H1 (cell line): Measurements from ENCODE around the gene KCNMA1. TPM values are rescaled to one million over a fixed set of nuclear protein-coding genes. Genes with fewer than 3 reads are reported as not detected.

Source experiments
- CTCF ChIA-PET: fragments of 300-600 bp; sonication (Branson Sonifier 250); formaldehyde crosslinking; loops from one replicate; lab custom pipeline; 2021; ENCODE audit not compliant: partially characterized antibody; lab: Charles Lee
- POLR2A ChIA-PET: fragments of 300-600 bp; sonication (Branson Sonifier 250); formaldehyde crosslinking; loops from one replicate; lab custom pipeline; 2021; ENCODE audit warnings: inconsistent platforms; ENCODE audit not compliant: partially characterized antibody; lab: Charles Lee
- DNase-seq, 2 experiments: peaks; one replicate each; pipeline versions ENCODE4 v3.0.0 to v3.0.0-alpha.2; 2010 to 2022; ENCODE audit warnings: low spot score in 2 of 2, low read depth in 1 of 2, mixed read lengths in 1 of 2
- FAIRE-seq: peaks from 2 replicates; lab custom pipeline; 2011; peaks lifted over from hg19 to GRCh38; lab: Jason Lieb, UNC
- H2AFZ ChIP-seq: 2 replicates; pipeline ENCODE4 v1.8.1; 2012; ENCODE audit warnings: low read length, inconsistent platforms
- H2AK5ac ChIP-seq: 2 replicates; pipeline ENCODE4 v1.6.1; 2013; ENCODE audit warnings: low read depth, low read length
- H2BK120ac ChIP-seq: replicated peaks from 2 replicates; pipeline ENCODE3; 2013; ENCODE audit warnings: low read depth, low read length, inconsistent platforms
- H2BK12ac ChIP-seq: 2 replicates; pipeline ENCODE4 v1.6.1; 2013; ENCODE audit warnings: low read depth, low read length
- H2BK15ac ChIP-seq: 2 replicates; pipeline ENCODE4 v1.6.1; 2013; ENCODE audit warnings: low read length
- H2BK20ac ChIP-seq: 2 replicates; pipeline ENCODE4 v1.6.1; 2013; ENCODE audit warnings: low read length
- H2BK5ac ChIP-seq: 2 replicates; pipeline ENCODE4 v1.6.1; 2013; ENCODE audit warnings: low read depth, low read length
- H3K14ac ChIP-seq: 2 replicates; pipeline ENCODE4 v1.6.1; 2013; ENCODE audit warnings: inconsistent platforms; ENCODE audit not compliant: insufficient read length
- H3K18ac ChIP-seq: 2 replicates; pipeline ENCODE4 v1.6.1; 2013; ENCODE audit warnings: low read length; ENCODE audit errors: extremely low read depth
- H3K23ac ChIP-seq: 2 replicates; pipeline ENCODE4 v1.6.1; 2013; ENCODE audit warnings: inconsistent platforms; ENCODE audit not compliant: insufficient read length
- H3K23me2 ChIP-seq: 2 replicates; pipeline ENCODE4 v1.6.1; 2013; ENCODE audit warnings: low read depth, low read length
- H3K27ac ChIP-seq: 2 replicates; pipeline ENCODE4 v1.6.1; 2011; ENCODE audit warnings: low read depth, low read length, inconsistent platforms
- H3K27me3 ChIP-seq, 4 experiments: replicated peaks in 1 of 4; 1 replicate in 1 of 4; 2 replicates in 3 of 4; pipeline versions ENCODE4 v1.6.1 to v1.8.1; 2011 to 2013; ENCODE audit warnings: low read length in 3 of 4, mild to moderate bottlenecking in 3 of 4, inconsistent platforms in 2 of 4, mixed read lengths in 2 of 4, moderate library complexity in 1 of 4; ENCODE audit not compliant: control insufficient read depth in 3 of 4, insufficient read depth in 3 of 4; ENCODE audit errors: extremely low read depth in 1 of 4
- H3K36me3 ChIP-seq, 4 experiments: 2 replicates each; pipeline versions ENCODE4 v1.6.1 to v1.8.1; 2011 to 2013; ENCODE audit warnings: mild to moderate bottlenecking in 4 of 4, low read length in 3 of 4, moderate library complexity in 2 of 4, control low read depth in 1 of 4, inconsistent platforms in 1 of 4; ENCODE audit not compliant: insufficient read depth in 4 of 4, control insufficient read depth in 2 of 4
- H3K4ac ChIP-seq: replicated peaks from 2 replicates; pipeline ENCODE3; 2013; ENCODE audit warnings: low read length, low read depth, mixed read lengths, inconsistent platforms; ENCODE audit not compliant: insufficient read length
- H3K4me1 ChIP-seq, 4 experiments: replicated peaks in 1 of 4; 1 replicate in 1 of 4; 2 replicates in 3 of 4; pipeline versions ENCODE4 v1.6.1 to v1.8.1; 2011 to 2013; ENCODE audit warnings: low read length in 3 of 4, inconsistent platforms in 2 of 4, mixed read lengths in 1 of 4; ENCODE audit not compliant: insufficient read depth in 4 of 4, control insufficient read depth in 3 of 4
- H3K4me2 ChIP-seq, 2 experiments: 2 replicates each; pipeline versions ENCODE4 v1.6.1 to v1.8.1; 2011 to 2013; ENCODE audit warnings: low read depth in 2 of 2, low read length in 2 of 2, control low read depth in 1 of 2, inconsistent platforms in 1 of 2, mild to moderate bottlenecking in 1 of 2; ENCODE audit not compliant: insufficient read depth in 1 of 2
- H3K4me3 ChIP-seq, 4 experiments: fragments of 200-600, 300-600 bp in 1 of 4; sonication (generic), shearing (Covaris generic), sonication (Bioruptor Twin) in 1 of 4; 2 replicates each; pipeline versions ENCODE4 v1.5.1 to v1.8.1; 2011 to 2016; ENCODE audit warnings: low read length in 4 of 4, low read depth in 3 of 4, control low read depth in 2 of 4, inconsistent platforms in 2 of 4, mild to moderate bottlenecking in 2 of 4, mixed read lengths in 1 of 4, moderate library complexity in 1 of 4; ENCODE audit not compliant: insufficient read depth in 2 of 4; ENCODE audit errors: extremely low read depth in 1 of 4
- H3K56ac ChIP-seq: replicated peaks from 2 replicates; pipeline ENCODE3; 2013; ENCODE audit warnings: low read depth, mild to moderate bottlenecking, mixed read lengths, low read length, inconsistent platforms; ENCODE audit not compliant: insufficient read length
- H3K79me1 ChIP-seq: 2 replicates; pipeline ENCODE4 v1.6.1; 2013; ENCODE audit warnings: low read depth, low read length, control low read depth
- H3K79me2 ChIP-seq, 2 experiments: 2 replicates each; pipeline versions ENCODE4 v1.6.1 to v1.8.1; 2012 to 2013; ENCODE audit warnings: low read length in 2 of 2, mild to moderate bottlenecking in 2 of 2, inconsistent platforms in 1 of 2; ENCODE audit not compliant: insufficient read depth in 2 of 2, control insufficient read depth in 1 of 2
- H3K9ac ChIP-seq, 4 experiments: replicated peaks in 1 of 4; 1 replicate in 1 of 4; 2 replicates in 3 of 4; pipeline versions ENCODE4 v1.6.1 to v1.8.1; 2011 to 2013; ENCODE audit warnings: low read depth in 3 of 4, low read length in 3 of 4, control low read depth in 2 of 4, mild to moderate bottlenecking in 2 of 4, moderate library complexity in 2 of 4, inconsistent platforms in 1 of 4; ENCODE audit errors: extremely low read depth in 1 of 4
- H3K9me3 ChIP-seq, 2 experiments: 2 replicates each; pipeline versions ENCODE4 v1.6.1 to v1.8.1; 2012 to 2013; ENCODE audit warnings: mild to moderate bottlenecking in 2 of 2, moderate library complexity in 2 of 2, control low read depth in 1 of 2, inconsistent platforms in 1 of 2, low read depth in 1 of 2, low read length in 1 of 2, mixed read lengths in 1 of 2; ENCODE audit not compliant: insufficient read depth in 2 of 2
- H4K20me1 ChIP-seq, 2 experiments: replicated peaks in 1 of 2; 2 replicates each; pipeline versions ENCODE3 to v1.8.1; 2011 to 2013; ENCODE audit warnings: inconsistent platforms in 2 of 2, low read length in 2 of 2, mild to moderate bottlenecking in 1 of 2; ENCODE audit not compliant: insufficient read depth in 2 of 2, control insufficient read depth in 1 of 2
- H4K5ac ChIP-seq: 2 replicates; pipeline ENCODE4 v1.6.1; 2013; ENCODE audit warnings: low read length, low read depth, mixed read lengths, inconsistent platforms; ENCODE audit not compliant: insufficient read length
- H4K8ac ChIP-seq: 2 replicates; pipeline ENCODE4 v1.8.0; 2013; ENCODE audit warnings: mild to moderate bottlenecking, moderate library complexity, low read length, inconsistent platforms; ENCODE audit not compliant: insufficient read depth; ENCODE audit errors: extremely low read depth
- H4K91ac ChIP-seq: replicated peaks from 2 replicates; pipeline ENCODE3; 2013; ENCODE audit warnings: low read length, mixed read lengths, inconsistent platforms; ENCODE audit not compliant: insufficient read length
- CBX5 ChIP-seq: fragments of 300-800, 300-1000 bp; sonication (generic); IDR thresholded peaks from 2 replicates; pipeline ENCODE4 v1.7.1; 2016; ENCODE audit warnings: antibody characterized with exemption, low read length, low read depth
- CTBP2 ChIP-seq: IDR thresholded peaks from 2 replicates; pipeline ENCODE4 v1.7.0; 2011; ENCODE audit warnings: borderline replicate concordance, mild to moderate bottlenecking, moderate library complexity, mixed read lengths, low read length; ENCODE audit not compliant: insufficient read depth, insufficient read length
- EGR1 ChIP-seq: IDR thresholded peaks from 2 replicates; pipeline ENCODE4 v1.6.1; 2011; ENCODE audit warnings: low read depth, low read length, borderline replicate concordance
- MAFK ChIP-seq: IDR thresholded peaks from 2 replicates; pipeline ENCODE4 v1.6.1; 2012; ENCODE audit warnings: low read depth, mild to moderate bottlenecking, improper control_type of control experiment, low read length
- PHF8 ChIP-seq: fragments of 200-600 bp; sonication (generic); conservative IDR thresholded peaks from 2 replicates; pipeline ENCODE4 v1.7.1; 2012; ENCODE audit warnings: low read depth, mild to moderate bottlenecking, inconsistent platforms, low read length, moderate library complexity
- POLR2A ChIP-seq, 2 experiments: IDR thresholded peaks; 1 replicate in 1 of 2; 2 replicates in 1 of 2; pipeline ENCODE4 v1.6.1; 2011; ENCODE audit warnings: low read depth in 2 of 2, low read length in 2 of 2, mild to moderate bottlenecking in 2 of 2; ENCODE audit errors: control extremely low read depth in 1 of 2
- RAD21 ChIP-seq, 2 experiments: IDR thresholded peaks in 1 of 2; conservative IDR thresholded peaks in 1 of 2; 2 replicates each; pipeline ENCODE4 v1.6.1; 2011; ENCODE audit warnings: low read depth in 2 of 2, low read length in 2 of 2, improper control_type of control experiment in 1 of 2, inconsistent platforms in 1 of 2, mild to moderate bottlenecking in 1 of 2, moderate library complexity in 1 of 2
- WGBS, 2 experiments: shearing (Covaris generic) in 1 of 2; methylation state at CpG; one replicate each; pipeline versions ENCODE4 v1.1.6 to v1.1.7; 2013 to 2015; ENCODE audit warnings: low lambda C conversion rate in 2 of 2, mixed read lengths in 2 of 2, inconsistent platforms in 1 of 2, low coverage in 1 of 2, missing lambda C conversion rate in 1 of 2; ENCODE audit not compliant: insufficient replicate concordance in 2 of 2, insufficient coverage in 1 of 2, insufficient read length in 1 of 2; ENCODE audit errors: extremely low coverage in 1 of 2, missing lambda C conversion rate in 1 of 2; 5-methylcytosine and 5-hydroxymethylcytosine counted together
- polyA plus RNA-seq, 7 experiments: library from polyadenylated mRNA; depleted of rRNA in 3 of 7; stranded (reverse) in 5 of 7; unstranded in 2 of 7; fragments of >200 nt in 5 of 7; fragments of 200-250 nt in 2 of 7; gene quantifications; 1 replicate in 5 of 7; 2 replicates in 1 of 7; 4 replicates in 1 of 7; pipeline versions ENCODE4 v1.2.1 to v1.2.3, GENCODE V29; 2011 to 2013; ENCODE audit warnings: missing spikeins in 2 of 7, mixed read lengths in 2 of 7
- total RNA-seq: library from RNA; stranded (reverse); fragmentation: NEBNext Ultra II Directional; extraction: Animal tissue kit (Norgen Biotek cat#: 25700); gene quantifications from 2 replicates; pipeline ENCODE4 v1.2.1, GENCODE V29; 2021
- TF ChIP-seq, protein P1 (sequence below): IDR thresholded peaks from 2 replicates; pipeline ENCODE4 v1.6.1; 2011; ENCODE audit warnings: low read length, improper control_type of control experiment

Gene KCNMA1
- total and polyA plus RNA-seq, 2 of the 8 experiments (the other 6 are each of a cell fraction or from before 2014, with no cell fraction given): 10.2 to 11.1 TPM

DNA sequence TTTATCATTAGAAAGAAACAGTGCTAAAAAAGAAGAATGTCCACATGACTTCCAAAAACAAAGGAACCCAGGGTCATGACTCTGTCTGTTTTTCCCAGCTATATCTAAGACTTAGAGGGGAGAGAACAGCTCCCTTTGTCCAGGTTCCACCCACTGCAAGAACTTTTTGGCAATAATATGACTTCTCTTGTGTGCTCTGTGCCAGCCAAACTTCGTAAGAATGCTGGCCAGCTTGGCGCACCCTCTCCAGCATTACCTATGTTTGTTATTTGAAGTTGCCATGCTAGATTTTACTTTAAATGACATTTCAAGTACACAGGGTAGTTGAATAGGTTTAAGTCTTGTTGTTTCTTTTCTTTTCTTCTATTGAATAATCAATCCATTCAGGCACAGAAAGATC is 371.4 kb downstream of the KCNMA1 start:
- no peak overlapping the region for H2AK5ac ChIP-seq
- no peak overlapping the region for H3K18ac ChIP-seq
- FAIRE-seq (no peak), DNase-seq (no peak)
- no peaks in the 10 kb centered on the region for H3K79me2 ChIP-seq
- no peak overlapping the region for H4K5ac ChIP-seq
- TF ChIP-seq EGR1 (no peak), RAD21 (IDR thresholded peaks at IDR 0.05 in 1 of 2, conservative IDR thresholded peaks at IDR 0.05 in 1 of 2; ENCODE audit: low read depth in 2 of 2, low read length in 2 of 2) (no peak), MAFK (no peak), CTBP2 (no peak), PHF8 (no peak), CBX5 (no peak), POLR2A (IDR thresholded peaks at IDR 0.05; ENCODE audit: control extremely low read depth in 1 of 2, low read depth in 2 of 2, low read length in 2 of 2) (no peak)
- TF ChIP-seq, protein P1, sequence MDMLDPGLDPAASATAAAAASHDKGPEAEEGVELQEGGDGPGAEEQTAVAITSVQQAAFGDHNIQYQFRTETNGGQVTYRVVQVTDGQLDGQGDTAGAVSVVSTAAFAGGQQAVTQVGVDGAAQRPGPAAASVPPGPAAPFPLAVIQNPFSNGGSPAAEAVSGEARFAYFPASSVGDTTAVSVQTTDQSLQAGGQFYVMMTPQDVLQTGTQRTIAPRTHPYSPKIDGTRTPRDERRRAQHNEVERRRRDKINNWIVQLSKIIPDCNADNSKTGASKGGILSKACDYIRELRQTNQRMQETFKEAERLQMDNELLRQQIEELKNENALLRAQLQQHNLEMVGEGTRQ: no peak
- H3K23me2 ChIP-seq: no peaks in the 10 kb centered on the region
- no peak overlapping the region for H2BK15ac ChIP-seq
- ChIA-PET CTCF (interaction anchor here (0.6 to 2.8 kb wide), 6 partner anchors 14 to 360 kb away, joined by 3 to 7 read pairs (median 4); no protein-coding TSS in a partner anchor), POLR2A (no interaction called here)
- no peak overlapping the region for H4K8ac ChIP-seq
- H3K23ac ChIP-seq: no peak overlapping the region
- no peaks in the 10 kb centered on the region for H3K27me3 ChIP-seq
- H3K56ac ChIP-seq: no peak overlapping the region
- no peaks in the 10 kb centered on the region for H3K4me1 ChIP-seq
- no peak overlapping the region for H4K91ac ChIP-seq
- H3K9me3 ChIP-seq: no peaks in the 10 kb centered on the region
- H2BK20ac ChIP-seq: no peak overlapping the region
- H3K4me2 ChIP-seq: no peak overlapping the region
- no peaks in the 10 kb centered on the region for H4K20me1 ChIP-seq
- no peak overlapping the region for H3K14ac ChIP-seq
- H3K9ac ChIP-seq: no peak overlapping the region
- 97% methylated on average over 2 of the region's 2 CpGs; no CpG with 5 or more reads in 1 of the 2 experiments for WGBS, 2 experiments
- H2BK120ac ChIP-seq: no peak overlapping the region
- H3K4ac ChIP-seq: no peak overlapping the region
- peaks cover 2% of the 10 kb centered on the region; the same call in 1 of the 2 replicates for H3K79me1 ChIP-seq
- H2AFZ ChIP-seq: no peak overlapping the region
- H2BK5ac ChIP-seq: no peak overlapping the region
- H3K4me3 ChIP-seq: no peak overlapping the region
- H3K36me3 ChIP-seq: no peaks in the 10 kb centered on the region
- H3K27ac ChIP-seq: no peak overlapping the region
- H2BK12ac ChIP-seq: no peak overlapping the region
